SK-N-SH (cell line): ENCODE results near the gene MROH2A.

ENCODE experiments used
- CTCF ChIP-seq: fragments of 200-600 bp; sonication (generic); IDR thresholded peaks from 2 replicates; pipeline ENCODE4 v1.6.1; 2017; ENCODE audit warnings: antibody characterized with exemption, mild to moderate bottlenecking, moderate library complexity
- EP300 ChIP-seq, 2 experiments: IDR thresholded peaks; 2 replicates each; pipeline versions ENCODE4 v1.4.0 to v1.6.1; 2012; ENCODE audit warnings: borderline replicate concordance in 1 of 2, low read depth in 1 of 2, low read length in 1 of 2
- EZH2phosphoT487 ChIP-seq: fragments of 200-600 bp; sonication (generic); IDR thresholded peaks from 2 replicates; pipeline ENCODE4 v1.6.1; 2017; ENCODE audit warnings: low read depth, mixed run types, mild to moderate bottlenecking, antibody characterized with exemption, moderate library complexity, borderline replicate concordance
- POLR2AphosphoS5 ChIP-seq: IDR thresholded peaks from 2 replicates; pipeline ENCODE4 v1.6.1; 2012; ENCODE audit warnings: low read depth, low read length
- RFX5 ChIP-seq: IDR thresholded peaks from 2 replicates; pipeline ENCODE4 v1.6.1; 2012; ENCODE audit warnings: mild to moderate bottlenecking, improper control_type of control experiment, low read length

- TF ChIP-seq CTCF: no peak
- TF ChIP-seq EZH2phosphoT487: no peak
- TF ChIP-seq EP300 (IDR thresholded peaks at IDR 0.05; ENCODE audit: borderline replicate concordance in 1 of 2, low read depth in 1 of 2, low read length in 1 of 2): no peak
- TF ChIP-seq POLR2AphosphoS5: no peak
- TF ChIP-seq RFX5: no peak
Observed at GRCh38 chr2:233847248-233847898, 69.2 kb downstream of the MROH2A start.
